Pancreas (tissue), 10 donors: ENCODE data around the gene CD80. TPM values are rescaled to one million over a fixed set of nuclear protein-coding genes. Genes with fewer than 3 reads are reported as not detected.

ENCODE experiments used
- ATAC-seq, 4 donors: fragments of 200-7000 bp; cut with Tn5 transposase; one replicate each; pipeline versions ENCODE4 v1.8.0 to v1.9.1; 2020; ENCODE audit warnings: mild to moderate bottlenecking in 4 of 4, moderate library complexity in 4 of 4
- DNase-seq, 6 donors: peaks; one replicate each; pipeline ENCODE4 v3.0.0-alpha.2; 2020
- FAIRE-seq: peaks from 2 replicates; lab custom pipeline; 2012; peaks lifted over from hg19 to GRCh38; lab: Jason Lieb, UNC
- H3K27ac ChIP-seq, 4 donors: fragments of 200-600 bp; sonication (generic); 1 replicate in 3 of 4; 2 replicates in 1 of 4; pipeline versions ENCODE4 v1.5.0 to v1.8.0; 2020
- H3K27me3 ChIP-seq, 4 donors: fragments of 200-600 bp; one replicate each; pipeline ENCODE4 v1.8.0; 2021
- H3K36me3 ChIP-seq, 3 donors: fragments of 200-600 bp; sonication (generic) in 1 of 3; one replicate each; pipeline versions ENCODE4 v1.5.0 to v1.8.0; 2020 to 2021
- H3K4me1 ChIP-seq, 3 donors: fragments of 200-600 bp; one replicate each; pipeline ENCODE4 v1.8.0; 2021
- H3K4me3 ChIP-seq, 4 donors: fragments of 200-600 bp; sonication (generic) in 2 of 4; one replicate each; pipeline versions ENCODE4 v1.5.0 to v1.8.0; 2020 to 2021
- H3K9me3 ChIP-seq, 4 donors: fragments of 200-600 bp; one replicate each; pipeline ENCODE4 v1.8.0; 2021
- CTCF ChIP-seq, 4 donors: fragments of 200-600 bp; sonication (generic) in 3 of 4; IDR thresholded peaks; one replicate each; pipeline versions ENCODE4 v1.5.0 to v1.8.0; 2021; ENCODE audit warnings: antibody characterized with exemption in 4 of 4
- WGBS, 2 donors: extraction: QIAGEN DNeasy Blood & Tissue Kit; methylation state at CpG; one replicate each; pipeline ENCODE4 v1.1.7; 2013; 5-methylcytosine and 5-hydroxymethylcytosine counted together
- intact Hi-C, 3 donors: fragments of 100-400 bp; cut with DNase I; formaldehyde crosslinking; loops; one replicate each; pipeline versions ENCODE4 v1.11.1 to v1.14.2; 2022
- polyA plus RNA-seq, 2 donors: library from polyadenylated mRNA; stranded (reverse); fragments of 200-250 nt; gene quantifications; one replicate each; pipeline ENCODE4 v1.2.3, GENCODE V29; 2013
- total RNA-seq, 6 donors: library from RNA; stranded (reverse); fragmentation: NEBNext Ultra II Directional in 4 of 6; extraction: Animal tissue kit (Norgen Biotek cat#: 25700) in 4 of 6; gene quantifications; one replicate each; pipeline versions ENCODE4 v1.2.1 to v1.2.4, GENCODE V29; 2021 to 2023
- donor health status: healthy with polysubstance abuse.
- donor health status: DM: no; HTN: no; CAD: no; lungs with moderate emphysema.
- donor health status: DM: no; HTN: no; CAD: no.
- donor health status: control.
- donor health status: control.
- donor health status: Bipolar disorder and iron deficiency.
- donor health status: DM: yes; HTN: yes; CAD: no.
- donor health status: DM: no; HTN: no; CAD: no.
- donor health status: DM: no; HTN: no; CAD: no.
- donor health status: DM: yes; HTN: yes; CAD: no.

Gene CD80
- total and polyA plus RNA-seq, 8 donors = 0.14 to 0.66 (median 0.32) TPM; not detected in 1

GRCh38 chr3:119492128-119492527 lies 67.3 kb downstream of the CD80 start:
- TF ChIP-seq CTCF (IDR thresholded peaks at IDR 0.05) = no peak
- Histone ChIP-seq H3K36me3 (peaks cover 0 to 7% (median 2%) of the 10 kb centered on the region in 3 donors), H3K27ac (no peak overlapping the region), H3K9me3 (no peaks in the 10 kb centered on the region), H3K27me3 (no peaks in the 10 kb centered on the region), H3K4me3 (no peak overlapping the region), H3K4me1 (peaks cover 0 to 1% (median 0%) of the 10 kb centered on the region in 3 donors)
- FAIRE-seq (no peak), ATAC-seq (no peak), DNase-seq (no peak)
- 79 to 89% methylated on average over 2 of the region's 2 CpGs for WGBS, 2 donors
- intact Hi-C loops = no loop called here

- 80 to 83% methylated on average over 2 of the region's 2 CpGs for WGBS, 2 donors
- TF ChIP-seq CTCF (IDR thresholded peaks at IDR 0.05) = no peak
- no peaks in the 10 kb centered on the region for H3K27me3 ChIP-seq
- no peaks in the 10 kb centered on the region for H3K4me1 ChIP-seq
- H3K4me3 ChIP-seq = no peak overlapping the region
- ATAC-seq = no peak
- intact Hi-C loops = no loop called here
- H3K9me3 ChIP-seq = no peaks in the 10 kb centered on the region
- no peak for FAIRE-seq
- H3K27ac ChIP-seq = no peak overlapping the region
- no peak for DNase-seq
- peaks cover 0 to 16% (median 12%) of the 10 kb centered on the region in 3 donors for H3K36me3 ChIP-seq
These were observed 69.3 kb downstream of the CD80 start for GRCh38 chr3:119490153-119490552.

GRCh38 chr3:119485563-119485962 lies 73.9 kb downstream of the CD80 start:
- Histone ChIP-seq H3K9me3 (no peaks in the 10 kb centered on the region), H3K4me1 (no peaks in the 10 kb centered on the region), H3K27me3 (no peaks in the 10 kb centered on the region), H3K36me3 (peaks cover 0 to 15% (median 9%) of the 10 kb centered on the region in 3 donors), H3K27ac (no peak overlapping the region), H3K4me3 (no peak overlapping the region)
- intact Hi-C loops = no loop called here
- no peak for TF ChIP-seq CTCF (IDR thresholded peaks at IDR 0.05)
- WGBS, 2 donors = 94% methylated on average over 2 of the region's 2 CpGs
- ATAC-seq (no peak), DNase-seq (no peak), FAIRE-seq (no peak)

GRCh38 chr3:119483101-119483500 lies 76.3 kb downstream of the CD80 start:
- 93 to 95% methylated on average over 1 of the region's 1 CpG for WGBS, 2 donors
- H3K27me3 ChIP-seq = no peaks in the 10 kb centered on the region
- intact Hi-C loops = no loop called here
- no peak overlapping the region for H3K4me3 ChIP-seq
- no peak for FAIRE-seq
- TF ChIP-seq CTCF (IDR thresholded peaks at IDR 0.05) = no peak
- peaks cover 0 to 19% (median 15%) of the 10 kb centered on the region in 3 donors for H3K36me3 ChIP-seq
- no peaks in the 10 kb centered on the region for H3K9me3 ChIP-seq
- no peaks in the 10 kb centered on the region for H3K4me1 ChIP-seq
- DNase-seq = no peak
- no peak overlapping the region for H3K27ac ChIP-seq
- no peak for ATAC-seq

- FAIRE-seq (no peak), DNase-seq (no peak), ATAC-seq (no peak)
- WGBS, 2 donors = 86 to 92% methylated on average over 2 of the region's 2 CpGs
- intact Hi-C loops = no loop called here
- no peaks in the 10 kb centered on the region for H3K27me3 ChIP-seq
- H3K4me1 ChIP-seq = no peaks in the 10 kb centered on the region
- peaks cover 0 to 16% (median 6%) of the 10 kb centered on the region in 3 donors for H3K36me3 ChIP-seq
- no peaks in the 10 kb centered on the region for H3K9me3 ChIP-seq
- TF ChIP-seq CTCF (IDR thresholded peaks at IDR 0.05) = no peak
- H3K4me3 ChIP-seq = no peak overlapping the region
- no peak overlapping the region for H3K27ac ChIP-seq
These were observed 78.3 kb downstream of the CD80 start for GRCh38 chr3:119481079-119481478.

Other genes with a start within 250 kb of the CD80 start
- 10 to 100 TPM; 19.4 to 41.4 (median 34.8) TPM for gene TMEM39A, start 96.0 kb downstream of the CD80 start, total RNA-seq
- 10 to 100 TPM; 12.2 to 15.2 TPM for gene TMEM39A, start 96.0 kb downstream of the CD80 start, polyA plus RNA-seq
- gene POGLUT1, start 90.7 kb downstream of the CD80 start, total RNA-seq = 10 to 100 TPM in 3 of 6 donors, 1 to 10 TPM in 3; 6.6 to 13.8 (median 10.1) TPM
- gene POGLUT1, start 90.7 kb downstream of the CD80 start, polyA plus RNA-seq = 1 to 10 TPM; 5.8 to 7.3 TPM
- 10 to 100 TPM; 28.8 to 50.7 (median 38.3) TPM for gene TIMMDC1, start 61.1 kb downstream of the CD80 start, total RNA-seq
- gene TIMMDC1, start 61.1 kb downstream of the CD80 start, polyA plus RNA-seq = 10 to 100 TPM; 28.9 to 48.5 TPM
- gene ADPRH, start 19.9 kb upstream of the CD80 start, total RNA-seq = 1 to 10 TPM; 4.6 to 9.5 (median 5.9) TPM
- gene ADPRH, start 19.9 kb upstream of the CD80 start, polyA plus RNA-seq = 1 to 10 TPM; 2.7 to 3.0 TPM
- 1 to 10 TPM in 5 of 6 donors, under 1 TPM in 1; 0.95 to 3.2 (median 1.3) TPM for gene PLA1A, start 38.3 kb upstream of the CD80 start, total RNA-seq
- 1 to 10 TPM; 1.2 to 3.6 TPM for gene PLA1A, start 38.3 kb upstream of the CD80 start, polyA plus RNA-seq
- gene POPDC2, start 101.0 kb upstream of the CD80 start, total RNA-seq = 1 to 10 TPM in 3 of 6 donors, under 1 TPM in 3; 0.52 to 3.3 (median 1.0) TPM
- gene POPDC2, start 101.0 kb upstream of the CD80 start, polyA plus RNA-seq = 1 to 10 TPM; 4.0 to 6.7 TPM
- 10 to 100 TPM; 13.6 to 24.6 (median 18.6) TPM for gene COX17, start 117.8 kb upstream of the CD80 start, total RNA-seq
- 100 to 1,000 TPM; 118 to 124 TPM for gene COX17, start 117.8 kb upstream of the CD80 start, polyA plus RNA-seq
- gene CFAP91, start 143.4 kb upstream of the CD80 start, total RNA-seq = 10 to 100 TPM in 4 of 6 donors, 1 to 10 TPM in 2; 8.6 to 20.9 (median 13.3) TPM
- gene CFAP91, start 143.4 kb upstream of the CD80 start, polyA plus RNA-seq = 10 to 100 TPM in 1 of 2 donors, 1 to 10 TPM in 1; 9.2 to 14.9 TPM
- under 1 TPM; 0.12 to 0.31 (median 0.19) TPM for gene NR1I2, start 222.5 kb upstream of the CD80 start, total RNA-seq
- gene NR1I2, start 222.5 kb upstream of the CD80 start, polyA plus RNA-seq = under 1 TPM; 0.26 to 0.30 TPM